ENCODE measurements around the gene MTR.

GRCh38 chr1:236785477-236785876 is 9.6 kb upstream of the MTR start:
- no peak for TF ChIP-seq UBTF (IDR thresholded peaks at IDR 0.05; ENCODE audit: borderline replicate concordance in 1 of 2, low read depth in 2 of 2, low read length in 2 of 2)
- TF ChIP-seq ETV6 (IDR thresholded peaks at IDR 0.05; ENCODE audit: borderline replicate concordance in 1 of 2, low read depth in 2 of 2, low read length in 1 of 2): no peak
- TF ChIP-seq ETV6 (CRISPR knock-in tag; IDR thresholded peaks at IDR 0.05; ENCODE audit: borderline replicate concordance): no peak
- no peak for TF ChIP-seq ATF7 (IDR thresholded peaks at IDR 0.05)

All from K562 (cell line).